Measurements from ENCODE around the gene EMP2. TPM values are rescaled to one million over a fixed set of nuclear protein-coding genes. Genes with fewer than 3 reads are reported as not detected.

EMP2 gene
- total and polyA plus RNA-seq, 7 donors = 8.0 to 25.4 (median 12.8) TPM

- DNase-seq (no peak), ATAC-seq (no peak)
- no peaks in the 10 kb centered on the region for H3K27me3 ChIP-seq (ENCODE audit: insufficient read depth in 3 of 3, low read length in 2 of 3)
- H3K4me3 ChIP-seq = no peak overlapping the region
- H3K36me3 ChIP-seq (ENCODE audit: insufficient read depth in 1 of 2, low read depth in 1 of 2) = no peaks in the 10 kb centered on the region
- no peak for TF ChIP-seq CTCF (IDR thresholded peaks at IDR 0.05)
- H3K4me1 ChIP-seq = peaks cover 31% of the 10 kb centered on the region
- H3K9me3 ChIP-seq = no peaks in the 10 kb centered on the region
- intact Hi-C loops (cut with DNase I) = no loop called here
- no peak overlapping the region for H3K27ac ChIP-seq
- 33 to 47% (median 42%) methylated on average over 2 of the region's 2 CpGs for WGBS, 3 donors
These were observed 1.1 kb upstream of the EMP2 start for GRCh38 chr16:10581507-10581906.

- no peak for TF ChIP-seq CTCF (IDR thresholded peaks at IDR 0.05)
- ATAC-seq (no peak), DNase-seq (no peak)
- H3K9me3 ChIP-seq = no peaks in the 10 kb centered on the region
- H3K27me3 ChIP-seq (ENCODE audit: insufficient read depth in 3 of 3, low read length in 2 of 3) = no peaks in the 10 kb centered on the region
- H3K36me3 ChIP-seq (ENCODE audit: insufficient read depth in 1 of 2, low read depth in 1 of 2) = no peaks in the 10 kb centered on the region
- intact Hi-C loops (cut with DNase I) = no loop called here
- peak overlapping the region; percentile 86 for H3K27ac ChIP-seq
- H3K4me3 ChIP-seq = peak overlapping the region; percentile 86
- H3K4me1 ChIP-seq = peaks cover 37% of the 10 kb centered on the region
- WGBS, 3 donors = 15 to 23% (median 20%) methylated on average over 7 of the region's 7 CpGs
These were observed 467 bp upstream of the EMP2 start for GRCh38 chr16:10580883-10581247.

GRCh38 chr16:10579575-10579964 lies 828 bp downstream of the EMP2 start:
- 10 to 18% (median 15%) methylated on average over 6 of the region's 6 CpGs for WGBS, 3 donors
- no peak for TF ChIP-seq CTCF (IDR thresholded peaks at IDR 0.05)
- no peak for ATAC-seq
- no peak for DNase-seq
- intact Hi-C loops (cut with DNase I) = loop anchor here (5.0 to 10.0 kb wide), 5 partner anchors 52 to 343 kb away; partner anchors contain the start of gene NUBP1 (in 1 of the 2)
- H3K9me3 ChIP-seq = no peaks in the 10 kb centered on the region
- H3K27me3 ChIP-seq (ENCODE audit: insufficient read depth in 3 of 3, low read length in 2 of 3) = no peaks in the 10 kb centered on the region
- peak overlapping the region; percentile 86 for H3K27ac ChIP-seq
- no peaks in the 10 kb centered on the region for H3K36me3 ChIP-seq (ENCODE audit: insufficient read depth in 1 of 2, low read depth in 1 of 2)
- H3K4me3 ChIP-seq = peak overlapping the region; percentile 86
- H3K4me1 ChIP-seq = peaks cover 43% of the 10 kb centered on the region

GRCh38 chr16:10578474-10579316 lies 1.7 kb downstream of the EMP2 start:
- Histone ChIP-seq H3K9me3 (no peaks in the 10 kb centered on the region), H3K27me3 (ENCODE audit: insufficient read depth in 3 of 3, low read length in 2 of 3) (no peaks in the 10 kb centered on the region), H3K27ac (peak overlapping the region; percentile 86), H3K4me3 (peak overlapping the region; percentile 86), H3K36me3 (ENCODE audit: insufficient read depth in 1 of 2, low read depth in 1 of 2) (no peaks in the 10 kb centered on the region), H3K4me1 (peaks cover 43% of the 10 kb centered on the region)
- DNase-seq (peak in 1 of 2 donors; percentile 56), ATAC-seq (no peak)
- intact Hi-C loops (cut with DNase I) = loop anchor here (5.0 to 10.0 kb wide), 5 partner anchors 51 to 344 kb away; partner anchors contain the start of gene NUBP1 (in 1 of the 2)
- 21 to 38% (median 26%) methylated on average over 20 of the region's 20 CpGs for WGBS, 3 donors
- TF ChIP-seq CTCF (IDR thresholded peaks at IDR 0.05) = no peak
